HG02759 (cell line): ENCODE results near the gene POLR2H.
"Not testable (repeated sequence)": the region's sequence is repeated elsewhere in the genome, so short reads cannot be mapped to it uniquely, and the experiment has no call there.

Experiments
- ATAC-seq: cut with Tn5 transposase; IDR thresholded peaks from one replicate; pipeline ENCODE4 v1.9.1; 2021; ENCODE audit warnings: mild to moderate bottlenecking, moderate library complexity; ENCODE audit not compliant: unreplicated experiment

The POLR2H gene

DNA sequence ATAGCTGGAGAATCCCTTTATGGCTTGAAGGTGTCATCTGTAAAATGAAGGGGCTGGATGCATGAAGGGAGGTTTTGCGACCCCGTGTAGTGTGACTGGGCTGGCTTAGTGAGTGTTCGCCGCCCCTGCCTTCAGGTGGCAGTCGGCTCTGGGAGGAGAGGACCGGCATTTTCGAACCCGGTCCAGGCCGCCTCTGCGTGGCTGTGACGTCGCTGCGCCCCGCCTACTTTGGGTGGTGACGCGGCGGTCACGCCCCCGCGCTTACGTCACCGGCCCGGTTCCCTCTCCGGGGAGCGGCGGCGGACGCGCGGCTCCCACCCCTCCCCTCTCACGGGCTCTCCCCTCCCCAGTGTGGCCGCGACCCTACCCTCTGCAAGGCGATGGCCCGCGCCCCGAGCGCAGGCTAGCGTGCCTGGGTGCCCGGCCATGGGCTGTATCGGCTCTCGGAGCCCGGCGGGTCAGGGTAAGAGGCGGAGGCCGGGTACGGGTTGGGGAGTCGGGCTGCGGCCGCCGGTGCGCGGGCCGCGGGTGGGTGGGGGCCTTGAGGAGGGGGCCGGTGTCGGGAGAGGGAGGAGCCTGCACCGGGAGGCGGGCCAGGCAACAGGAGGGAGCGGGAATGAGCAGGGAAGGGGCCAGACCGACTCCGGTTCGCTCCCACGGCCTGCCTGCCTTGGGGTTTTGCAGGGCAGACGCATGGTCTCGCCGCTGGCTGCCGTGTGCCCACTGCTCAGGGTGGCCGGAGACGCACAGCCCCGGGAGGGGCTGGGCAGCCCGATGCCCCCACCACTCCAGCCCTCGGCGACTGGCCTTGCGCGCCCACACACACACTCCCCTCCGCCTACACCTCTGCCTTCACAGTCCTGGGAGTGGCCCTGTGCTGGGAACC, 25.6 kb upstream of the POLR2H start:
- ATAC-seq: peak; percentile 80

DNA sequence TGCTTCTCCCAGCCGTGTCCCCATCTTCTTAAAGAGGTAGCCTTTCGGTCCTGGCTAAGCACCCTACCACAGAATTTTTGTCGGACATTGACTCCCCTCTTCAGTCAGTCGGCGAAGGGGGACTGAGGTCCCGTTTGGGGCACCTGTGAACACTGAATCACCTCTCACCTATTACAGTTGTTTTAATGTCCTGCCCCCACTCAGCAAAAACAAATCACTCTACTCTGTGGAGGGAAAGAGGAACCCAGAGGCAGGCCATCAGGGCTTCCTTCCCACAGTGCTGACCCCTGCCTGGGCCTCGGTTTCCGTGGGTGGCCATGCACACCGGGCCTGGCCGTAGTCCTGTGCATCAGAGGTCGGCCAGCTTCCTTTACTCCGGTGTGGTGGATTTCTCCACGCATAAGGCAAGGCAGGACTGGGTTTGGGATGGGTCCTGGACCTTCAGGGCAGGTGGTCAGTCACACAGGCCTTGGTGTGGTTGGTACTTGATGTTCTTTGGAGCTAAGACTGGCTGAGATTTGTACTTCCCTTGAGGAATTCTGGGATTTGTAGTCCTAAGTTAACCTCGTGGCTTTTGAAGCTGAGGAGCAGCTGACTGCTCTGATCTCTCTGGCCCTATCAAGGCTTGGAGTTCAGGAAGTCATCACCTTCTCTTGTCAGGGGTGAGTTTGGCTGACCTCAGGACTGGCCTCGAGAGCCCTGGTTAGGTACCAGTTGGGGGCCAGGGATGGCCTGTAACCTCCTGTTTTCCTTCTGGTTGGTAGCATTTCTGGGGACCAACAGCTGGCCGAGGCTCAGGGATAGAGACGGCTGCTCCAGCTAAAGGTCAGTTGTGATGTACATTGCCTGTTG, 24.7 kb upstream of the POLR2H start:
- ATAC-seq: no peak

DNA sequence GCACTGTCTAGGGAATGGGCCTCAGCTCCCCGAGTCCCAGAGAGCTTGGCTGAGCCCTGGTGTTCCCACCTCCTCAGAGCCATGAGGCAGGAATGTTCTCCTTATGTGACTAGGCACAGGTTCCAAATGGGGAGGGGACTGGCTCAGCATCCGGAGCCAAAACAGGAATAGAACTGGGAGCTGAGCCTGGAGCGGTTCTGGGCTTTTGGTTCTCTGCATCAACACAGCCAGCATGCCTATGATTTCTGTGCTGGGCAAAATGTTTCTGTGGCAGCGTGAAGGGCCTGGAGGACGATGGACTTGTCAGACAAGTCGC, 24.2 kb upstream of the POLR2H start, which contains the start of gene FAM131A:
Gene FAM131A (plus strand): TSS at position 202 of the 316 bp plus-strand sequence. CDS start 31 bp downstream, at position 233.
- no peak for ATAC-seq

DNA sequence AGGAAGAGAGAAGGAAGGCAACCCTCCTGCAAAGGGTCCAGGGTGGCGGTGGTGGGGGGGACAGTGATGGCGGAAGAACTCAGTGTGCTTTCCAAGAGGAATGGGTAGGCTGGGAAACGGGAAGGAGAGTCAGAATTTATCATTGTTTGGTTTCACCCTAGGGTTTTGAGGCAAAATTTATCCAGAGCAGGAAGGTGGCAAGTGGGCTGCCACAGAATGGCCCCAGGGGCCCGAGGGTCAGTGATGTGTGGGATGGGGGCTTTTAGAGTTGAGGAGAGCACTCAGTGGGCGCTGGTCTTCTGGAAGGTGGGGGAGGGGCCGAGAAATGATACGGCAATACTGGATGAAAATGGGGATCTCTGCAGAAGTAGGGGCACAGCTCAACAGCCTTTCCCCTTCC, 23.5 kb upstream of the POLR2H start:
- ATAC-seq: no peak

DNA sequence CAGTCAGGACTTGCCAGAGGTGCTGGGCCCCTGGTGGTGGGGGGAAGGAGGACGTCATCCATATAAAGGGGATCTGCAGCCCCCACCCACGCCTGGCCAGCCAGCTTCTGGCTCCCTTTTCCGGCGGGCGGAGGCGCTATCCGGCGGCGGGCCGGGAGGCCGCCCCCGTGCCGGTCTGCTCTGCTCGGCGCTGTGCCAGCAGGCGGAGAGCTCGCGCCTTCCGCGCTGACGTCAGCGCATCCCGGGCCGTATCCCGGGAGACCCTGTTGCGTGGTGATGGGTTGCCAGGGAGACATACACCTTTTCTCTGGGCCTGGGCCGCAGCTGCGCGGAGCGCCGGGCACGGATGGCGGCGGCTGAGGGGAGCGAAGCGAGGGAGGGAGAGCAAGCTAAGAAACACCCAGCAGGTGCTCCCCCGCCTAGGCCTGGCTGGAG, 23.0 kb upstream of the POLR2H start:
- ATAC-seq: no peak

DNA sequence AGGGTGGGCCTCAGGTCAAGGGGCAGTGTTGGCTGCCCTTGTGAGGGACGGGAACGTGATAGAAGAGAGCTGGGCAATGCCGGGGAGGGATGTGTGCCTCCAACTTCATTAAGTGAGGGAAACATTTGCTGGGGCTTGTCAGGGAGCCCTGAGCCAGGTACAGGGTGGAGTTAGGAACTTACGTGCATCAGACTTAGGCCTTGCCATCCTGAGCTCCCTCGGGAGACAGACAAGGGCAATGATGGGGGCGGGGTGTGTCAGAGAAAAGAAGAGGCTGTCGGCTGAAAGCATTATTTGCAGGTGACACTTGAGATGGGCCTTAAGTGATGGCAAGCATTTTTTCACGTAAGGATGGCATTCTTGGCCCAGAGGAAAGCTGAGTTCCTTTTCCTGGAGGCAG, 22.5 kb upstream of the POLR2H start:
- ATAC-seq: no peak

DNA sequence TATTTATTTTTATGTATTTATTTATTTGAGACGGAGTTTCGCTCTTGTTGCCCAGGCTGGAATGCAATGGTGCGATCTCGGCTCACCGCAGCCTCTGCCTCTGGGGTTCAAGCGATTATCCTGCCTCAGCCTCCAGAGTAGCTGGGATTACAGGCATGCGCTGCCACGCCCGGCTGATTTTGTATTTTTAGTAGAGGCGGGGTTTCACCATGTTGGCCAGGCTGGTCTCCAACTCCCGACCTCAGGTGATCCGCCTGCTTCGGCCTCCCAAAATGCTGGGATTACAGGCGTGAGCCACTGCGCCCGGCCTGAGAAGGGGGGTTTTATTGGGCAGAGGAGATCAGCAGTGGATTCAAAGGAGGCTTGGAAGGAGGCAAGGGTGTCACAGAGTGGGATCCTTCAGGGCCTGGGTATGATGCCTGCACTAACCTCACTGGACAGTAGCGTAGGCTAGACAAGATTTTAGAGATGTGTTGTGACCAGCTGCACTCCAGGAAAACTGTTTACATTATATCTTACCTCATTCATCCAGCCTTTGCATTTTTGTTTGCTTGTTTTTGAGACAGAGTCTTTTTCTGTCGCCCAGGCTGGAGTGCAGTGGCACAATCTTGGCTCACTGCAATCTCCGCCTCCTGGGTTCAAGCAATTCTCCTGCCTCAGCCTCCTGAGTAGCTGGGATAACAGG, 21.9 kb upstream of the POLR2H start:
- ATAC-seq: not testable (repeated sequence)

DNA sequence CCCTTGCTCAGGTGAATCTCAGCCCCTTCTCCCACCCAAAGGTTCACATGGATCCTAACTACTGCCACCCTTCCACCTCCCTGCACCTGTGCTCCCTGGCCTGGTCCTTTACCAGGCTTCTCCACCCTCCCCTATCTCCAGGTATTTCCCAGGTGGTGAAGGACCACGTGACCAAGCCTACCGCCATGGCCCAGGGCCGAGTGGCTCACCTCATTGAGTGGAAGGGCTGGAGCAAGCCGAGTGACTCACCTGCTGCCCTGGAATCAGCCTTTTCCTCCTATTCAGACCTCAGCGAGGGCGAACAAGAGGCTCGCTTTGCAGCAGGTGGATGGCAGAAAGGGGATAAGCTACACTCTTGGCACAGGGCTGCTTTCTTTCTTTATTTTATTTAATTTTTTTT, 19.6 kb upstream of the POLR2H start:
- no peak for ATAC-seq

DNA sequence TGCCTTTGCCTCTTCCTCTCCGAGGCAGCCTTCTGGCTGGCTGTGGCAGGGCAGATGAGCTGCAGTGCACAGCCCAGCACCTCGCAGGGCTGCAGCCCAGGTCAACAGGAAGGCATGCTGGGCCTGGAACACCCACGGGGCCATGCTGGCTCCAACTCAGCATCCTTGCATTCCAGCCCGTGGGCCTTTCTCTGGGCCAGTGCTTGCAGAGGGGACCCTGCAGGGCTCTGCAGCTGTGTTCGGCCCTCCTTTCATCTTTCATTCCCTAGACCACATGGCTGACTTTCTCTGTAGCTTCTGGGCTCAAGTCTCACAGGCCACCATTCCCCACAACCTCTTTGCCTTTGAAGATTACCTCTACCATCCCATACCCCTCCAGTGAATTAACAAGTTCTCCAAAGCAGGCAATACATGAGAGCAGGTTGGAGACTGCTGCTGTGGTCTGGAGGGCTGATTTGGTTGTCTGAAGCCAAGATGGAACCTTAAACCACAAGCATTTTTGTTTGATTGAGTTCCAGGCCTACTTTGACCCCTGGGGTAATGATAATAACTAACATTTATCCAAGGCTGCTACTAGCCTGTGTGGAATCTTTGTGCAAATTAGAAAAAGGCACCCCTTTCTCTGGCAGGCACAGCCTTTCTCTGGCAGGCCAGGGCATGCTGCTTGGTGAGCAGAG, 18.2 kb upstream of the POLR2H start:
- ATAC-seq: no peak

DNA sequence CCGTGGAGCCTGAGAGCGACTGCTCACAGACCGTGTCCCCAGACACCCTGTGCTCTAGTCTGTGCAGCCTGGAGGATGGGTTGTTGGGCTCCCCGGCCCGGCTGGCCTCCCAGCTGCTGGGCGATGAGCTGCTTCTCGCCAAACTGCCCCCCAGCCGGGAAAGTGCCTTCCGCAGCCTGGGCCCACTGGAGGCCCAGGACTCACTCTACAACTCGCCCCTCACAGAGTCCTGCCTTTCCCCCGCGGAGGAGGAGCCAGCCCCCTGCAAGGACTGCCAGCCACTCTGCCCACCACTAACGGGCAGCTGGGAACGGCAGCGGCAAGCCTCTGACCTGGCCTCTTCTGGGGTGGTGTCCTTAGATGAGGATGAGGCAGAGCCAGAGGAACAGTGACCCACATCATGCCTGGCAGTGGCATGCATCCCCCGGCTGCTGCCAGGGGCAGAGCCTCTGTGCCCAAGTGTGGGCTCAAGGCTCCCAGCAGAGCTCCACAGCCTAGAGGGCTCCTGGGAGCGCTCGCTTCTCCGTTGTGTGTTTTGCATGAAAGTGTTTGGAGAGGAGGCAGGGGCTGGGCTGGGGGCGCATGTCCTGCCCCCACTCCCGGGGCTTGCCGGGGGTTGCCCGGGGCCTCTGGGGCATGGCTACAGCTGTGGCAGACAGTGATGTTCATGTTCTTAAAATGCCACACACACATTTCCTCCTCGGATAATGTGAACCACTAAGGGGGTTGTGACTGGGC, 16.8 kb upstream of the POLR2H start:
- no peak for ATAC-seq

DNA sequence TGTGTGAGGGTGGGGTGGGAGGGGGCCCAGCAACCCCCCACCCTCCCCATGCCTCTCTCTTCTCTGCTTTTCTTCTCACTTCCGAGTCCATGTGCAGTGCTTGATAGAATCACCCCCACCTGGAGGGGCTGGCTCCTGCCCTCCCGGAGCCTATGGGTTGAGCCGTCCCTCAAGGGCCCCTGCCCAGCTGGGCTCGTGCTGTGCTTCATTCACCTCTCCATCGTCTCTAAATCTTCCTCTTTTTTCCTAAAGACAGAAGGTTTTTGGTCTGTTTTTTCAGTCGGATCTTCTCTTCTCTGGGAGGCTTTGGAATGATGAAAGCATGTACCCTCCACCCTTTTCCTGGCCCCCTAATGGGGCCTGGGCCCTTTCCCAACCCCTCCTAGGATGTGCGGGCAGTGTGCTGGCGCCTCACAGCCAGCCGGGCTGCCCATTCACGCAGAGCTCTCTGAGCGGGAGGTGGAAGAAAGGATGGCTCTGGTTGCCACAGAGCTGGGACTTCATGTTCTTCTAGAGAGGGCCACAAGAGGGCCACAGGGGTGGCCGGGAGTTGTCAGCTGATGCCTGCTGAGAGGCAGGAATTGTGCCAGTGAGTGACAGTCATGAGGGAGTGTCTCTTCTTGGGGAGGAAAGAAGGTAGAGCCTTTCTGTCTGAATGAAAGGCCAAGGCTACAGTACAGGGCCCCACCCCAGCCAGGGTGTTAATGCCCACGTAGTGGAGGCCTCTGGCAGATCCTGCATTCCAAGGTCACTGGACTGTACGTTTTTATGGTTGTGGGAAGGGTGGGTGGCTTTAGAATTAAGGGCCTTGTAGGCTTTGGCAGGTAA, 16.0 kb upstream of the POLR2H start:
- ATAC-seq: no peak

DNA sequence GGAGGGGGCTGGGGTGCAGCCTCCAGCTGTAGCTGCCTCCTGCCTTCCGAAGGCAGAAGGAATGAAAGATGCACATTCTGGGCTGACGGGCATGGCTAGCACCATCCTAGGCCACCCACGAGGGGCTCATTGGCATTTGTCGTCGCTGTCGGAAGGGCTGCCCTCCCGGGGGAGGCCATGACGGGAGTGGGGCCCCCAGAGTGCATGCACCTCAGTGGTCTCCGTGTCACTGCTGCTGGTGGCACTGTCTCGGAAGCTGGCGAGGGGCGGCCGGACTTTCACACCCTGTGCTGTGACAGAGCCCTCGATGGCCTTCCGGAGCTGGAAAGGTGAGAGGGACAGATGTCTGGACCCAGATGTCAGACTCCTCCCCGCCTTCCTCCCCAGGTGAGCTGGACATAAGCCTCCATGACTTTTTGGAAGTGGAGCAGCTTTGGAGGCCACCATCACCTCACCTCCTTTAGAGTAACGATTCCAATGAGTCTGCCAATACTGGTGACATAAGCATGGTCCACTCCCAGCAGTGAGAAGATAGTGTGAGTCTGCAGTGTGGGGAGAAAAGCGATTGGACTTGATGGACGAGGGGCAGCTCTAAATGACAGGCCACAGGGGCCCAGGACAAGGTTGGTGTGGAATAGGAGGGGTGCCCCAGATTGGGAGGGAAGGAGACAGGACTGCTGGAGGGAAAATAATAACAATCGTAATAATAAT, 14.9 kb upstream of the POLR2H start:
- ATAC-seq: no peak

DNA sequence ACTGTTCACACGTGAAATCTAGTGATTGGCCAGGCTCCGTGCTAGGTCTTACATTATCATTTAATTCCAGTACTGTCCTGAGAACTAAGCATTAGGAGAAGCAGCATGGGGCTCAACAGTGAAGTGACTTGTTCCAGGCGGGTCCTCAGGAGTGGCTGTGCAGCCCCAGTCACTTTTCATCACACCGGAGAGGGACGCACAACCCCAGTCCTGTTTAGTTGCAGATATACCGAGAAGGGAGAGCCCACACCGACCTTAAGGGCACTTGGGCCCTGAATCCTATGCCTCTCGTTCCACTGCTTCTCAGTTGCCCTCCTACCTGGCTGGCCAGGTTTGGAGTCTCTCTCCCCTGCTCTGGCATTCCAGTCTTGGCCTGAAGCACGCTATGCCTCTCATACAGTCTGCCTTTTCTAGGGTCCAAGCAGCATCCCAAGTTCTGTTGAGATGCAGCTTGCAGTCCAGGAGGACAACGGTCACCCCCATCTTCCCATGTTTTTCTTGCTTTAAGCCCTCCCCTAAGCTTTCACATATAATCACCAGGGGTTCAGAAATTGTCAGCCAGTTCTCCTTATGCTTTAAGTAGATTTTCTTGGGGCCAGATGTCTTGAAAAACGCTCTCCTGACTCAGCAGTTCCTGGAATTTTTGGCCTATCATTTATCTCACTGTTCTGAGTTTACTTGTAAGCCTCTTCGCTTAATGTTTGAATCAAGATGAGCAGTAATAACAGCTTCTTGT, 14.0 kb upstream of the POLR2H start:
- ATAC-seq: no peak

DNA sequence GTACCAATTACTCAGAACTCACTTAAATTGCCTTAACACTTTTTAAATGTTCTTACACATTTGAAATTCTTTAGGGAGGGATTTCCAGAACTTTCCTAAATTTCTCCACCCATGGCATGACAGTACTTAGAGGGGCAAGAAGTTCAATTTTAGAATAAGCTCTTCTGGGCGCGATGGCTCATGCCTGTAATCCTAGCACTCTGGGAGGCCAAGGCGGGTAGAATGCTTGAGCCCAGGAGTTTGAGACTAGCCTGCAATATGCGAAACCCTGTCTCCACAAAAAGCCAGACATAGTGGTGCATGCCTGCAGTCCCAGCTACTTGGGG, 13.5 kb upstream of the POLR2H start:
- no peak for ATAC-seq

DNA sequence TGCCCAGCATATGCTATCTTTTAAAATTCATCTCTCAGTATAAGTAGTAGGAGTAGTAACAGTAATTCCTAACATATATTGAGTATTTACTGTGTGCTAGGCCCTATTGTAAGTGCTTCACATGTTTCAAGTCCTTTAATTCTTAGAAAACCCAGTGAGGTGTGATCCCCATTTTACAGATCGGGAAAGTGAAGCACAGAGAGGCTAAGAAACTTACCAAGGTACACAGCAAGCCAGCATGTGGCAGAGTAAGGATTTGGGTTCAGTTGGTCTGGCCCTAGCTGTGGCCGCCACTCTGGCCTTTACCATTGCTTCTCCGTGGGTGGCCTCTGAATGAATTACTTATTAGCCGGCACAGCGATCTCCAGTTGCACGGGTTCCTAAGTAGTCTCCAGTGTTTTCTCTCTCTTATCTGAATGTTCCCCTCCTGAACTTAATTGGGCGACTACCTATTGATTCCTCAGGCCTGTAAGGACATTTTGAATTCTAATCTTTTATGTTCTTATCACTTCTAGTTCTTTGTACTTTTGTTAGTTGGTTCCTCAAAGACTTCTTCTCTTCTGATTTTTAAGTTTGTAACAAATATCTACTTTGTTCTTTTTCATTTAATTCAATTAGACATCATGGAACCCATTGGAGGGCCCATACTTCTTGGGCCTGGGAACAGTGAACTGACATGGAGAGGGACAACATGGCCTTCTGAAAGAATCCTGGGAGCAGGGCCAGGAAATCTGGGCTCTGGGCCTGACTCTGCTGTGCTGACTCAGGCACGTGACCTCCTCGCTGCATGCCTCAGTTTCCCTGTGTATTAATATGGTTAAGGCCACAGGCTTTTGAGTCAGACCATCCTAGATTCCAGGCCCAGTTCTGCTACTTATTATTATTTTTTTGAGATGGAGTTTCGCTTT, 11.7 kb upstream of the POLR2H start:
- no peak for ATAC-seq

DNA sequence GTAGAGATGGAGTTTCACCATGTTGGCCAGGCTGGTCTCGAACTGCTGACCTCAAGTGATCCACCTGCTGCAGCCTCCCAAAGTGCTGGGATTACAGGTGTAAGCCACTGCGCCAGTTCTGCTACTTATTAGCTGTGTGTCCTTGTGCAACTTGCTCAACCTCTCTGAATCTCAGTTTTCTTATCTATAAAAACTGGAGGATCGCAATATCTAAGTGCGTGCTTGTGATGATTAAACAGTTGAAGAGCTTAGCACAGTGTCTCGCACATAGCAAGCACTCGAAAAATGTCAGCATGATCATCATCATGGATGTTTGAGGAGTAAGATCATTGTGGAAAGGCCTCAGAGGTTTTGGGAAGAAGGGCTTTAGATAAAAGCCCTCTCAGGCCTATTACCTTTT, 10.9 kb upstream of the POLR2H start:
- ATAC-seq: no peak

DNA sequence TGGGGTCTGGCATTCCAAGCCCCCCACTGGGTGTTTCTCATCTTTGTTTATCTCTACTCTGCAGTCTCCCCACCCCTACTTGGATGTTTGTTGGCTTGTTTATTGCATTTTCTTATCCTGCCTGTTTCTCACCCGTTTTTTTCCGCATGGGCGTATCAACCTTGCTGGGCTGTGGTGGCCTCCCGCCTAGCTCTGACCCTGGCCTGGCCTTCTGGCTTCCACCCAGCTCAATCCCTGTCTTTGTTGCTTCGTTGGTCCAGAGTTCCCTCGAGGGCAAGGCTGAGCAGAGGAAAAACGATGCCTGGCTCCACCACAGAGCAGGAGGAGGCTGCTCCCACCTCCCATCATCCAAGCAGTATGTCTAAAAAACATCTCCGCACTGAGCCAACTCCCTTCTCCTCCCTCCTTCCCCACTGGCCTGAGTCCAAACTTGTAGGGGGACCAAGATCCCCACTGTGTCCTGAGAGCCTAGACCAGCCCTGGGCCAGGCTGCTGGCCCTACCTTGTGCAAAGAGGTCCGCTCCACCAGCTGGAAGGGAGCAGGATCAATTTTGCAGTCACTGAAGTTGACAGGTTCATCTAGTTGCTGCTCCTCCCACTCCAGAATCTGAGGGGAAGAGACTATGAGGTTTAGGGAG, 9.9 kb upstream of the POLR2H start:
- no peak for ATAC-seq
